Astrocyte of the cerebellum (primary cell): ENCODE data around the gene RBM10.

Source experiments
- DNase-seq: peaks from one replicate; pipeline ENCODE4 v3.0.0-alpha.2; 2011; ENCODE audit warnings: low read depth
- H3K4me3 ChIP-seq: 2 replicates; pipeline ENCODE4 v1.5.1; 2011; ENCODE audit warnings: mild to moderate bottlenecking, low read depth, low read length, moderate library complexity
- in situ Hi-C: cut with HindIII; loops from 2 replicates; pipeline ENCODE4 v1.10.0; 2017; ENCODE audit warnings: low sequenced_read_pairs
- TF ChIP-seq, protein P1 (sequence below): IDR thresholded peaks from 2 replicates; pipeline ENCODE4 v1.5.1; 2012; ENCODE audit warnings: low read length, low read depth, moderate library complexity, mild to moderate bottlenecking; ENCODE audit errors: missing control alignments

RBM10 gene

GRCh38 chrX:47210661-47211425 is 65.8 kb downstream of the RBM10 start:
- no peak overlapping the region for H3K4me3 ChIP-seq
- TF ChIP-seq, protein P1, sequence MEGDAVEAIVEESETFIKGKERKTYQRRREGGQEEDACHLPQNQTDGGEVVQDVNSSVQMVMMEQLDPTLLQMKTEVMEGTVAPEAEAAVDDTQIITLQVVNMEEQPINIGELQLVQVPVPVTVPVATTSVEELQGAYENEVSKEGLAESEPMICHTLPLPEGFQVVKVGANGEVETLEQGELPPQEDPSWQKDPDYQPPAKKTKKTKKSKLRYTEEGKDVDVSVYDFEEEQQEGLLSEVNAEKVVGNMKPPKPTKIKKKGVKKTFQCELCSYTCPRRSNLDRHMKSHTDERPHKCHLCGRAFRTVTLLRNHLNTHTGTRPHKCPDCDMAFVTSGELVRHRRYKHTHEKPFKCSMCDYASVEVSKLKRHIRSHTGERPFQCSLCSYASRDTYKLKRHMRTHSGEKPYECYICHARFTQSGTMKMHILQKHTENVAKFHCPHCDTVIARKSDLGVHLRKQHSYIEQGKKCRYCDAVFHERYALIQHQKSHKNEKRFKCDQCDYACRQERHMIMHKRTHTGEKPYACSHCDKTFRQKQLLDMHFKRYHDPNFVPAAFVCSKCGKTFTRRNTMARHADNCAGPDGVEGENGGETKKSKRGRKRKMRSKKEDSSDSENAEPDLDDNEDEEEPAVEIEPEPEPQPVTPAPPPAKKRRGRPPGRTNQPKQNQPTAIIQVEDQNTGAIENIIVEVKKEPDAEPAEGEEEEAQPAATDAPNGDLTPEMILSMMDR: no peak
- in situ Hi-C loops: no loop called here
- DNase-seq: no peak

DNA sequence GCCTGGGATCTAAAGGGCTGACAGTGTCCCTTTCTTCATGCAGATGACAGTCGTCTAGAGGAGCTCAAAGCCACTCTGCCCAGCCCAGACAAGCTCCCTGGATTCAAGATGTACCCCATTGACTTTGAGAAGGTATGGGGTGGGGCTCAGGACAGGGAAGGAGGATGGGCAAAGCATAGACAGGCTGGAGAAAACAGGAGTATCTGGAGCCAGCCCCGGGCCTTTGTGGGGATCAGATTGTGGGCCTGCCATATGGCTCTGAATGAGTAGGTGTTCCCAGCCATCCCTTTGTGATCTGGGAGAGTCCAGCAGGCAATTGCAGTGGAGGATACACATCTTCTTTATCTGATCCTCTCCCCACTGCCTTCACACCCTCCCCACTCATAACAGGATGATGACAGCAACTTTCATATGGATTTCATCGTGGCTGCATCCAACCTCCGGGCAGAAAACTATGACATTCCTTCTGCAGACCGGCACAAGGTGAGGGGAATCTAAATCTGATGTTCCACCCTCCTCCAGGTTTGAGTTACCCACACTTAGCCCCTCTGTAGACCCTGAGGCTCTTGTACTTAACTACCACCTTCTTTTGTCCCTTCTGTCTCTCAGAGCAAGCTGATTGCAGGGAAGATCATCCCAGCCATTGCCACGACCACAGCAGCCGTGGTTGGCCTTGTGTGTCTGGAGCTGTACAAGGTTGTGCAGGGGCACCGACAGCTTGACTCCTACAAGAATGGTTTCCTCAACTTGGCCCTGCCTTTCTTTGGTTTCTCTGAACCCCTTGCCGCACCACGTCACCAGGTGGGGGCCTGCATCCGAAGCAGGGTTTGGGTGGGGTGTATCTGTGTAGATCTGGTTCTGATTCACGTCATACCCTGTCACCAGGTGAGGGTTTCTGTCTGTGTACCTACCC is 67.6 kb downstream of the RBM10 start:
- no peak overlapping the region for H3K4me3 ChIP-seq
- no peak for DNase-seq
- in situ Hi-C loops: no loop called here
- TF ChIP-seq, protein P1: no peak

DNA sequence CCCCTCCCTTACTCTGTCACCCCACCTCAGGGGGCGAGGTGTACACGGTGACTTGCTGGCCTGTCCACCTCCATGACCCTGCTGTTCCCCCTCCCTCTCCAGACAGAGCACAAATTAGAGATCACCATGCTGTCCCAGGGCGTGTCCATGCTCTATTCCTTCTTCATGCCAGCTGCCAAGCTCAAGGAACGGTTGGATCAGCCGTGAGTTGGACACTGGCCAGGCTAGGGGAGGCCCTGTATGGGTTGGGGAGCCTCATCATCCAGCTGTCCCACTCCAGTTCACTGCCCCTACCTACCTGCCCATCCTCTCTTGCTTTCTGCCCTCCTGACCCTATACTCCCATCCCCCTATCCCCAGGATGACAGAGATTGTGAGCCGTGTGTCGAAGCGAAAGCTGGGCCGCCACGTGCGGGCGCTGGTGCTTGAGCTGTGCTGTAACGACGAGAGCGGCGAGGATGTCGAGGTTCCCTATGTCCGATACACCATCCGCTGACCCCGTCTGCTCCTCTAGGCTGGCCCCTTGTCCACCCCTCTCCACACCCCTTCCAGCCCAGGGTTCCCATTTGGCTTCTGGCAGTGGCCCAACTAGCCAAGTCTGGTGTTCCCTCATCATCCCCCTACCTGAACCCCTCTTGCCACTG is 69.5 kb downstream of the RBM10 start:
- no peak overlapping the region for H3K4me3 ChIP-seq
- TF ChIP-seq, protein P1: no peak
- DNase-seq: no peak
- in situ Hi-C loops: no loop called here

- in situ Hi-C loops: no loop called here
- no peak for DNase-seq
- H3K4me3 ChIP-seq: no peak overlapping the region
- TF ChIP-seq, protein P1: no peak
These were observed 70.4 kb downstream of the RBM10 start for GRCh38 chrX:47215291-47215900.

DNA sequence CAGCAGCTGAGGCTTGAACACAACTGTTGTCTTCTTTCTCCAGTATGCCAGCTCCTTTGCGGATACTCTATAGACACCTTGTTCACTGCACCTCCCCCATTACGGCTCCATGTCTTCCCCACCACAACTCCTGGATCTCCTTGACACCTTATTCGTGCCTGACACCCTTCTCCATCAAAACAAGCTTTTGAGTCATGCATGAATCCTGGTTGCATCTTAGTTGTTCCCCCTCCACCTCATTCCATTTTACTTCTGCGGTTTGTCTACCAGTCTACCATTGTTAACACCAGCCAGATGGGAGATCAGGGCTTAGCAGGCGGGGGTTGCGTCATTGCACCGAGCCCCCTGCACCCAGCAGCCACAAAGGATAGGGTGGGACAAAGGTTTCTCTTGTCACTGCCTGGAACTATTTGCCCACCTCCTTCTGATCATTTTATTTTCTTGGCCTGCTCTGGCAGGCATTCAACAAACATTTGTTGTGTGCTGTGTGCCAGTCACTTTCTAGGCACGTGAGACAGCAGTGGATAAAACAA is 71.4 kb downstream of the RBM10 start:
- in situ Hi-C loops: no loop called here
- TF ChIP-seq, protein P1: no peak
- DNase-seq: no peak
- H3K4me3 ChIP-seq: no peak overlapping the region
